Left ventricle myocardium superior (tissue), 1 donor: ENCODE measurements around the gene TTC13. TPM values are rescaled to one million over a fixed set of nuclear protein-coding genes. Genes with fewer than 3 reads are reported as not detected.
"Not testable (repeated sequence)": the region's sequence is repeated elsewhere in the genome, so short reads cannot be mapped to it uniquely, and the experiment has no call there.

Experiments used
- ATAC-seq: fragments of 200-7000 bp; cut with Tn5 transposase; one replicate; pipeline ENCODE4 v1.9.1; 2020; ENCODE audit warnings: mild to moderate bottlenecking, moderate library complexity
- DNase-seq: peaks from one replicate; pipeline ENCODE4 v3.0.0-alpha.2; 2020
- intact Hi-C: fragments of 100-400 bp; cut with micrococcal nuclease; formaldehyde crosslinking; loops from one replicate; pipeline ENCODE4 v1.11.0; 2022
- total RNA-seq: library from RNA; stranded (reverse); fragmentation: NEBNext Ultra II Directional; extraction: Animal tissue kit (Norgen Biotek cat#: 25700); gene quantifications from one replicate; pipeline ENCODE4 v1.2.1, GENCODE V29; 2021
- donor health status: DM: no; HTN: yes; CAD: no; lungs with severe emphysema.

TTC13 gene
- total RNA-seq, 1 donor from 2014 or later: 6.2 TPM

- ATAC-seq (no peak), DNase-seq (no peak)
- intact Hi-C loops: no loop called here
Measured at GRCh38 chr1:230994860-230995259, 16.2 kb upstream of the TTC13 start.

- ATAC-seq (no peak), DNase-seq (no peak)
- intact Hi-C loops: no loop called here
Measured at GRCh38 chr1:230992100-230992774, 13.6 kb upstream of the TTC13 start.

- DNase-seq: no peak
- ATAC-seq: no peak
- intact Hi-C loops: no loop called here
Measured at GRCh38 chr1:230987448-230987847, 8.8 kb upstream of the TTC13 start.

- no peak for DNase-seq
- intact Hi-C loops: no loop called here
- ATAC-seq: no peak
Measured at GRCh38 chr1:230986976-230987375, 8.3 kb upstream of the TTC13 start.

- intact Hi-C loops: no loop called here
- ATAC-seq: no peak
- no peak for DNase-seq
Measured at GRCh38 chr1:230985711-230986110, 7.0 kb upstream of the TTC13 start.

GRCh38 chr1:230984622-230985515 is 6.2 kb upstream of the TTC13 start:
- DNase-seq, ATAC-seq, intact Hi-C loops: not testable (repeated sequence)

GRCh38 chr1:230983811-230984210 is 5.2 kb upstream of the TTC13 start:
- intact Hi-C loops: no loop called here
- DNase-seq (no peak), ATAC-seq (no peak)

GRCh38 chr1:230982696-230983095 is 4.0 kb upstream of the TTC13 start:
- DNase-seq (no peak), ATAC-seq (no peak)
- intact Hi-C loops: no loop called here

GRCh38 chr1:230979952-230980351 is 1.3 kb upstream of the TTC13 start:
- ATAC-seq: no peak
- intact Hi-C loops: no loop called here
- DNase-seq: no peak

- intact Hi-C loops: no loop called here
- no peak for ATAC-seq
- no peak for DNase-seq
Measured at GRCh38 chr1:230979389-230979716, 692 bp upstream of the TTC13 start.

GRCh38 chr1:230977761-230978490 is 735 bp downstream of the TTC13 start:
- DNase-seq (peak; percentile 51), ATAC-seq (no peak)
- intact Hi-C loops: no loop called here

- ATAC-seq (no peak), DNase-seq (no peak)
- intact Hi-C loops: no loop called here
Measured at GRCh38 chr1:230976825-230977747, 1.6 kb downstream of the TTC13 start.

- intact Hi-C loops: no loop called here
- no peak for DNase-seq
- ATAC-seq: no peak
Measured at GRCh38 chr1:230976360-230976759, 2.3 kb downstream of the TTC13 start.

GRCh38 chr1:230975636-230976035 is 3.0 kb downstream of the TTC13 start:
- DNase-seq (no peak), ATAC-seq (no peak)
- intact Hi-C loops: no loop called here

GRCh38 chr1:230972855-230973271 is 5.8 kb downstream of the TTC13 start:
- intact Hi-C loops: no loop called here
- DNase-seq (no peak), ATAC-seq (peak; percentile 30)

- intact Hi-C loops: no loop called here
- ATAC-seq: no peak
- DNase-seq: no peak
Measured at GRCh38 chr1:230971771-230972170, 6.9 kb downstream of the TTC13 start.

GRCh38 chr1:230970432-230970831 is 8.2 kb downstream of the TTC13 start:
- DNase-seq (no peak), ATAC-seq (no peak)
- intact Hi-C loops: no loop called here

GRCh38 chr1:230966358-230966873 is 12.2 kb downstream of the TTC13 start:
- ATAC-seq: no peak
- intact Hi-C loops: no loop called here
- no peak for DNase-seq

GRCh38 chr1:230965535-230965934 is 13.1 kb downstream of the TTC13 start:
- intact Hi-C loops: no loop called here
- ATAC-seq (no peak), DNase-seq (no peak)
